Measurements from ENCODE around the gene BRAF.
A peak's percentile ranks its signal among the peaks of the same experiment; 100 is the strongest.
"Not testable (repeated sequence)": the region's sequence is repeated elsewhere in the genome, so short reads cannot be mapped to it uniquely, and the experiment has no call there.

Gene BRAF

DNA sequence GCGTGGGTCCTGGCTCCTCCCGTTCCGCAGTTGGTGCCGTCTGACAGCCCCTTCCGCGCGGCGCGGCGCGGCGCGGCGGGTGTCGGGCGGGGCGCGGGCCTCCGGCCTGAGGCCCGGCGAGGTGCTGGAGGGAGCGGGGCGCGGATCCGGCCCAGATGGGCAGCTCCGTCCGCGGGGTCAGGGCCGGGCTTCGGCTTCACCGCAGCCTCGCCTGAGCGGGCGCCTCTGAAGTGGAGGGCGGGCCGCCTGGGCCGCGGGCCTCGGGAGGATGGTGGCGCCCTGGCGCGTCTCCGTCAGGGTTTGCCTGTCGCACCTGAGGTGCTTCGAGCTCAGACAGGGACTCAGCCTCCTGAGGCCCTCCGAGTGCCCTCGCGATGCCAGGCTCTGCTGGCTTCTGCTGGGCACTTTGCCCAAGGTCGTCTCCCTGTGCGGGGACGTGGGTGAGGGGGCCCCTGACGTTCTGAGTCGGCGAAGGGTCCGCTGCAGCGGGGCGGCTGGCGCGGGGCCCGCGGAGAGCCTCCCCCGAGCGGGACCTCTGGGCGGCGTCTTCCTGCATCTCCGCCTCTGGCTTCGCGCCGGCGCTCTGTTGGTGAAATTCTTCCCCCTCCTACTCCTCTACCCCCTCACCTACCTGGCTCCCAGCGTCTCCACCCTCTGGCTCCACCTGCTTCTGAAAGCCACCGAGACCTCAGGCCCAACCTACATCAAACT, 251.5 kb downstream of the BRAF start:
- Histone ChIP-seq H3K9me3 (ENCODE audit: control insufficient read depth, insufficient read depth, low read length) (no peaks in the 10 kb centered on the region), H3K27ac (ENCODE audit: low read depth, low read length) (no peak overlapping the region), H3K9ac (ENCODE audit: low read depth, low read length) (no peak overlapping the region), H3K36me3 (ENCODE audit: control insufficient read depth, insufficient read depth, low read length) (no peaks in the 10 kb centered on the region), H3K4me3 (ENCODE audit: low read depth, low read length) (peak overlapping the region; percentile 87), H3K4me1 (ENCODE audit: control insufficient read depth, insufficient read depth, low read length) (peaks cover 10% of the 10 kb centered on the region; the same call in 1 of the 2 replicates), H3K27me3 (ENCODE audit: control insufficient read depth, insufficient read depth, low read length) (peaks cover 8% of the 10 kb centered on the region)

DNA sequence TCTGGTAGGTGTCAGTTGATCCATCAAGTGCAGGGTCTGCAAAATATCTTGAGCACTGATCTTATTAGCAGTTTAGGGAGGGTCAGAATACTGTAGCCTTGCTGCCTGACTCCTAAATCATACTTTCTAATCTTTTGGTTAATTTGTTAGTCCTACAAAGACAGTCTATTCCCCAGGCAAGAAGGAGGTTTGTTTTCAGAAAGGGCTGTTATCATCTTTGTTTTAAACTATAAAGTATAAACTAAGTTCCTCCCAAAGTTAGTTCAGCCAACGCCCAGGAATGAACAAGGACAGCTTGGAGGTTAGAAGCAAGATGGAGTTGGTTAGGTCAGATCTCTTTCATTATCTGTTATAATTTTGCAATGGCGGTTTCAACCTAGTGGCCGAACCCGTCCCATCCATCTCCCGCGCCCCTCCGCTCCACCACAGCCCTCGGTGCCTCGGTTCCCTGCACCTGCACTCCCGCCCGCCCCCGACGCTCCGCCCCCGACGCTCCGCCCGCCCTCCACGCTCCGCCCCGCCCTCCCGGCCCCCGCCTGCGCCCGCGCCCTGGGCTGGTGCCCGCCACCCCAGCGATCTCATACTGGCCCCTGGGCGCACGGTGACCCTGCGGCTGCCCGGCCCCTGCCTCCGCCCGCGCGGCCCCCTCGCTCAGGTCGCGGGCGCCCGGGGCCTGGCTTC, 252.2 kb downstream of the BRAF start, which contains the start of gene ADCK2:
Gene ADCK2, plus strand, starts transcription at position 564 of the 681 bp plus-strand sequence. CDS start 386 bp downstream, outside the sequence.
- Histone ChIP-seq H3K27ac (ENCODE audit: low read depth, low read length) (no peak within 1 kb of the TSS), H3K27me3 (ENCODE audit: control insufficient read depth, insufficient read depth, low read length) (peaks cover 8% of the 10 kb centered on the region), H3K4me3 (ENCODE audit: low read depth, low read length) (peak within 1 kb of the TSS; percentile 87), H3K9me3 (ENCODE audit: control insufficient read depth, insufficient read depth, low read length) (no peaks in the 10 kb centered on the region), H3K9ac (ENCODE audit: low read depth, low read length) (no peak within 1 kb of the TSS), H3K4me1 (ENCODE audit: control insufficient read depth, insufficient read depth, low read length) (peaks cover 10% of the 10 kb centered on the region; the same call in 1 of the 2 replicates), H3K36me3 (ENCODE audit: control insufficient read depth, insufficient read depth, low read length) (no peaks in the 10 kb centered on the region)

DNA sequence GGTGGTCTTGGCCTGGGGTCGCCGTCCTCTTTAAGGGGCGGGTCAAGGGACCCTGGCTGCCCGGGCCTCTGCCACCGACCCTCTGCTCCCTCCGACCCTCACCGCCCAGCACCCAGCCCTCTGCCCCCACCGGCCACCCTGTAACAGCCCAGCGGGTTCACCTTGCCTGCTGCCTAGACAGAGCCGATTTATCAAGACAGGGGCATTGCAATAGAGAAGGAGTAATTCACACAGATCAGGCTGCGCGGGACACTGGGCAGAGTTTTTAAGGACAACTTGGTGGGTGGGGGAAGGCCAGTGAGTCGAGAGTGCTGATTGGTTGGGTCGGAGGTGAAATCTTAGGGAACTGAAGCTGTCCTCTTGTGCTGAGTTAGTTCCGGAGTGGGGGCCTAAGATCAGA, 252.8 kb downstream of the BRAF start:
- Histone ChIP-seq H3K4me3 (ENCODE audit: low read depth, low read length) (peak overlapping the region; percentile 64), H3K27me3 (ENCODE audit: control insufficient read depth, insufficient read depth, low read length) (peaks cover 8% of the 10 kb centered on the region), H3K9ac (ENCODE audit: low read depth, low read length) (no peak overlapping the region), H3K36me3 (ENCODE audit: control insufficient read depth, insufficient read depth, low read length) (no peaks in the 10 kb centered on the region), H3K9me3 (ENCODE audit: control insufficient read depth, insufficient read depth, low read length) (no peaks in the 10 kb centered on the region), H3K4me1 (ENCODE audit: control insufficient read depth, insufficient read depth, low read length) (peaks cover 10% of the 10 kb centered on the region; the same call in 1 of the 2 replicates), H3K27ac (ENCODE audit: low read depth, low read length) (no peak overlapping the region)

DNA sequence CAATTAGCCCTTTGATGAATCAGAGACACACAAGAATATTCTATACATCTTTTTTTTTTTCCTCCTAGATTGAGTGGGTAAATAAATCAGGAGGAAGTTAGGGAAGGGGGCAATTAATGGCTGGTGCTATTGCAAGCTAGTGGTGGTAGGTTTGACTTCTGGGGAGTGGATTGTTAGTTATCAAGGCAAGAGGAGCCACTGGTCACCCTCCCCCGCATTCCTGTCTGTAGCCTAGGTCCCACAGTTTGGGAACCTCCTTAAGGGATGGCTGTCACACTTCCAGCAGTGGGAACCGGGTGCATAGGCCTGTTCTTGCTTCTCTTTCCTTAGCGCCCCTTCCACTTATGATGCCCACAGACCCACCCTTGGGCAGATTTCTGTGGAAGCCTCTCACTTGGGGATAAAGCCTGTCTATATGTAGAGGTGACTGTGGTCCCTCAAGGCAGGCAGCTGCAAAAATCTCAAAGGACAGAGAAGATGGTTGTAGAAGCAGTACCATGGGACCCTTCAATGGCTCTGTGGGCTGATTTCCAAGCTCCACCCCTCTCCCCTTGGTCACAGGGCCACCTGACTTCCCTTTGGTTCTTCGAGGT, 254.3 kb downstream of the BRAF start:
- H3K4me1 ChIP-seq (ENCODE audit: control insufficient read depth, insufficient read depth, low read length) = peaks cover 10% of the 10 kb centered on the region; the same call in 1 of the 2 replicates
- H3K9me3 ChIP-seq (ENCODE audit: control insufficient read depth, insufficient read depth, low read length) = no peaks in the 10 kb centered on the region
- no peak overlapping the region for H3K4me3 ChIP-seq (ENCODE audit: low read depth, low read length)
- no peaks in the 10 kb centered on the region for H3K36me3 ChIP-seq (ENCODE audit: control insufficient read depth, insufficient read depth, low read length)
- H3K9ac ChIP-seq (ENCODE audit: low read depth, low read length) = no peak overlapping the region
- H3K27me3 ChIP-seq (ENCODE audit: control insufficient read depth, insufficient read depth, low read length) = peaks cover 8% of the 10 kb centered on the region
- H3K27ac ChIP-seq (ENCODE audit: low read depth, low read length) = no peak overlapping the region

DNA sequence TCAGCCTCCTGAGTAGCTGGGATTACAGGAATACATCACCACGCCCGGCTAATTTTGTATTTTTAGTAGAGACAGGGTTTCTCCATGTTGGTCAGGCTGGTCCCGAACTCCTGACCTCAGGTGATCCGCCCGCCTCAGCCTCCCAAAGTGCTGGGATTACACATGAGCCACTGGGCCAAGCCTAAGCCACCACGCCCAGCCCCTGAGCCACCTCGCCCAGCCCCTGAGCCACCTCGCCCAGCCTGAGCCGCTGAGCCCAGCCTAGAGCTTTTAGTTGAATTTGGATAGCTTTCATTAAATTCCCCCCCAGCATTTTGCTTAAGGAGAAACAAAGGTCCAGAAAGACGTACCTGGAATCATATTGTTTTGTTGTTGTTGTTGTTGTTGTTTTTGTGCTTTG, 254.9 kb downstream of the BRAF start:
- H3K4me1 ChIP-seq (ENCODE audit: control insufficient read depth, insufficient read depth, low read length) = peaks cover 10% of the 10 kb centered on the region; the same call in 1 of the 2 replicates
- H3K27me3 ChIP-seq (ENCODE audit: control insufficient read depth, insufficient read depth, low read length); H3K9ac ChIP-seq (ENCODE audit: low read depth, low read length); H3K27ac ChIP-seq (ENCODE audit: low read depth, low read length); H3K9me3 ChIP-seq (ENCODE audit: control insufficient read depth, insufficient read depth, low read length); H3K36me3 ChIP-seq (ENCODE audit: control insufficient read depth, insufficient read depth, low read length); H3K4me3 ChIP-seq (ENCODE audit: low read depth, low read length): not testable (repeated sequence)

DNA sequence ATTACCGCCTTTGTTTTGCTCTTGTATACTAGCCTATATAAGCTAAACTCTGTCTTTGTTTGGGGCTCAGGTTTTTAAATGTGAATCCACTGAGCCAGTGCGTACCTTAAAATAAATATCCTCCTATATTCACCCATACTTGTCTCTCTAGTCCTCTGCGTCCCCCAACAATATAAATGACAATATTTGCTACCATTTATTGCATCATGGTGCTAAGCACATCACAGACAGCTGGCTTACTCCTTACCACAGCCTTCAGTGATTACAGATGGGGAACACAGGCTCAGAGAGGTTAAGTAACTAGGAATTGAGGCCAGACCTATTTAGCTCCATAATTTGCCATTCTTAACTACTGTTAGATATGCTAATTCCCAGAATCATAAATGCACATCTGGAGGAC, 255.4 kb downstream of the BRAF start:
- Histone ChIP-seq H3K4me1 (ENCODE audit: control insufficient read depth, insufficient read depth, low read length) (peaks cover 10% of the 10 kb centered on the region; the same call in 1 of the 2 replicates), H3K36me3 (ENCODE audit: control insufficient read depth, insufficient read depth, low read length) (no peaks in the 10 kb centered on the region), H3K9ac (ENCODE audit: low read depth, low read length) (no peak overlapping the region), H3K27me3 (ENCODE audit: control insufficient read depth, insufficient read depth, low read length) (peaks cover 8% of the 10 kb centered on the region), H3K27ac (ENCODE audit: low read depth, low read length) (no peak overlapping the region), H3K4me3 (ENCODE audit: low read depth, low read length) (no peak overlapping the region), H3K9me3 (ENCODE audit: control insufficient read depth, insufficient read depth, low read length) (no peaks in the 10 kb centered on the region)
